HUES64 (cell line): ENCODE results near the gene CD83.

Experiments
- H3K27ac ChIP-seq: 2 replicates; pipeline ENCODE4 v1.7.0; 2013; ENCODE audit warnings: low read depth, low read length, inconsistent platforms
- H3K27me3 ChIP-seq: 2 replicates; pipeline ENCODE4 v1.6.1; 2013; ENCODE audit warnings: mild to moderate bottlenecking, low read length; ENCODE audit not compliant: insufficient read depth
- H3K36me3 ChIP-seq: 2 replicates; pipeline ENCODE4 v1.6.1; 2013; ENCODE audit warnings: mild to moderate bottlenecking, low read length; ENCODE audit not compliant: insufficient read depth
- H3K4me1 ChIP-seq: 2 replicates; pipeline ENCODE4 v1.6.1; 2013; ENCODE audit warnings: mild to moderate bottlenecking, low read length, moderate library complexity; ENCODE audit not compliant: insufficient read depth
- H3K4me3 ChIP-seq: 2 replicates; pipeline ENCODE4 v1.5.1; 2013; ENCODE audit warnings: mild to moderate bottlenecking, low read length, moderate library complexity
- H3K9ac ChIP-seq: 2 replicates; pipeline ENCODE4 v1.6.1; 2013; ENCODE audit warnings: mild to moderate bottlenecking, low read depth, low read length
- H3K9me3 ChIP-seq: 2 replicates; pipeline ENCODE4 v1.6.1; 2013; ENCODE audit warnings: low read depth, low read length; ENCODE audit not compliant: insufficient read depth
- WGBS: fragments of 150-250, 120-280 bp; methylation state at CpG from one replicate; pipeline ENCODE4 v1.1.7; 2013; ENCODE audit warnings: missing lambda C conversion rate; 5-methylcytosine and 5-hydroxymethylcytosine counted together

CD83 gene

GRCh38 chr6:14177413-14178082 is 60.0 kb downstream of the CD83 start:
- Histone ChIP-seq H3K27me3 (no peaks in the 10 kb centered on the region), H3K27ac (no peak overlapping the region), H3K4me3 (no peak overlapping the region), H3K9ac (no peak overlapping the region), H3K4me1 (peaks cover 5% of the 10 kb centered on the region; the same call in 1 of the 2 replicates), H3K9me3 (peaks cover 5% of the 10 kb centered on the region), H3K36me3 (no peaks in the 10 kb centered on the region)
- WGBS, result 94% methylated on average over 6 of the region's 6 CpGs

GRCh38 chr6:14178083-14178445 is 60.5 kb downstream of the CD83 start:
- Histone ChIP-seq H3K4me1 (peaks cover 5% of the 10 kb centered on the region; the same call in 1 of the 2 replicates), H3K4me3 (no peak overlapping the region), H3K27me3 (no peaks in the 10 kb centered on the region), H3K36me3 (no peaks in the 10 kb centered on the region), H3K27ac (no peak overlapping the region), H3K9ac (no peak overlapping the region), H3K9me3 (no peaks in the 10 kb centered on the region)
- WGBS, result 88% methylated on average over 5 of the region's 5 CpGs

- 98% methylated on average over 2 of the region's 2 CpGs for WGBS
- no peaks in the 10 kb centered on the region for H3K36me3 ChIP-seq
- H3K9ac ChIP-seq, result no peak overlapping the region
- peaks cover 5% of the 10 kb centered on the region; the same call in 1 of the 2 replicates for H3K4me1 ChIP-seq
- H3K4me3 ChIP-seq, result no peak overlapping the region
- no peaks in the 10 kb centered on the region for H3K9me3 ChIP-seq
- no peaks in the 10 kb centered on the region for H3K27me3 ChIP-seq
- no peak overlapping the region for H3K27ac ChIP-seq
These were observed 63.0 kb downstream of the CD83 start for GRCh38 chr6:14180609-14181008.

- H3K9me3 ChIP-seq, result no peaks in the 10 kb centered on the region
These were observed 65.3 kb downstream of the CD83 start for GRCh38 chr6:14182916-14183315.

More at GRCh38 chr6:14182916-14183315, 65.3 kb downstream of the CD83 start:
- no peak overlapping the region for H3K4me3 ChIP-seq
- no peaks in the 10 kb centered on the region for H3K27me3 ChIP-seq
- H3K36me3 ChIP-seq, result no peaks in the 10 kb centered on the region
- H3K9ac ChIP-seq, result no peak overlapping the region
- WGBS, result 39% methylated on average over 1 of the region's 1 CpG
- peaks cover 5% of the 10 kb centered on the region; the same call in 1 of the 2 replicates for H3K4me1 ChIP-seq
- no peak overlapping the region for H3K27ac ChIP-seq
